Measurements from ENCODE around the gene ZC3H12C.

Gene ZC3H12C

DNA sequence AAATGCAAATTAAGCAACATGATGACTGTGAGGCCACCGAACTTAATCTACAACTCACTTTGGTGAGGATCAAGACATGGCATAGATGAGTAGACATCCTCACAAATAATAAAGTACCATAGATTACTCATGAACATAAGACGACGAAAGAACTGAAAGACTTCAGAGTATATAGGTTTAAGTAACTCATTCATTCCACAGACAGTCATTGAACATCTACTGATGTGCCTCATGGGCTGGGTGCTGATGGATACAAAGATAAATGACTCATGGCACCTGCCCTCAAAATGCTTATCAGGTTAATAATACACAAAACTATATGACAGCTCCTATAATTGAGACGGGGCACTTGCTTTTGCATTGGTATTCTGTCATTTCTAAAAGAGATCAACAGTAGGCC is 63.3 kb downstream of the ZC3H12C start:
- no peak for DNase-seq

DNA sequence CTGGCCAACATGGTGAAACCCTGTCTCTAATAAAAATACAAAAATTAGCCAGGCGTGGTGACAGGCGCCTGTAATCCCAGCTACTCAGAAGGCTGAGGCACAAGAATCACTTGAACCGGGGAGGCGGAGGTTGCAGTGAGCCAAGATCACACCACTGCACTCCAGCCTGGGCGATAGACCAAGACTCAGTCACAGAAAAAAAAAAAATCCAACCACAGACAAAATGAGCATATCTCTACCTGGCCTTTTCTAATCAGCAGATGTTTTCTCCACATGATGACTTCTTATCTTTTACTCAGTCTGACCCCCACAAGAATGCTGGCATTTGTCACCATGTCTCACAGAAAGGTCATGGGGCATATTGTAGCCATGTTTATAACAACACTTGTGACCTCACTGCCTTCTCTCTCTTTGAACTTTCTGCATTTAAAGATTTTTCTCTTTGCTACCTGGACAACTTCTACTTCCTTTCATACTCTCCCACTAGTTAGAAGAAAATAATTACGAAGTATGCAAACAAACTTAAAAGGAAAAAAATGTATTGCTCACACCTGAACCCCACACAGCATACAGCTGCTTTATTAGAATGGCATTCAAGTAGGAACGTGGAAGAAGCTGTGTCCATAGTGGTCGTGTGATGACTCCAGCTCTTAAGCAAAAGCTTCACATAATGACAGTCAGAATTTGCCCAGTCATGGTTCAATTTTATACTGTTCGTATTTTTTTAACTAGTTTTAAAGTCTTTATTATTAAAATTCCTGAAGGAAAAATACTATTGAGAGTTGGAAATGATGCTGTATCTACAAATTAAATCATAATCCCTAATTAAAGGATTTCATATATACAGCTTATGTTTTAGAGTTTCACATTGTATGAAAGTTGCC is 65.4 kb downstream of the ZC3H12C start:
- DNase-seq = no peak

DNA sequence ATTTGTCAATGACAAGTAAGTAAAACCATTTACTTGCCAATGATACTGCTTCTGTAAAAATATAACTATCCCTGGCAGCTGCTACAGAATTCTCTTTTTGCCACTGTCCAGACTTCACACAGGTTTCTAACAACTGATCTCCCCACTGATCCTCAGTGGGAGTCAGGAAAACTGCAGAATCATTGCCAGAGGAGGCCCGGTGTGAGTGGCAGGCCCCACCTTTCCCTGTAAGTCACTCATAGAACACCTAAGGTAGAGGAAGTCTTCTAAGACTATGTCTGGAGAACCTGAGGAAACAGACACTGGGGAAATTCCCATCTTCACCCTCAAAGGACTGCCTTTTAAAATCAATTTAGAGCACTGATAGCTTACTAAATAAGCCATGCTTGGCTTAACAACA is 66.3 kb downstream of the ZC3H12C start:
- DNase-seq = no peak

DNA sequence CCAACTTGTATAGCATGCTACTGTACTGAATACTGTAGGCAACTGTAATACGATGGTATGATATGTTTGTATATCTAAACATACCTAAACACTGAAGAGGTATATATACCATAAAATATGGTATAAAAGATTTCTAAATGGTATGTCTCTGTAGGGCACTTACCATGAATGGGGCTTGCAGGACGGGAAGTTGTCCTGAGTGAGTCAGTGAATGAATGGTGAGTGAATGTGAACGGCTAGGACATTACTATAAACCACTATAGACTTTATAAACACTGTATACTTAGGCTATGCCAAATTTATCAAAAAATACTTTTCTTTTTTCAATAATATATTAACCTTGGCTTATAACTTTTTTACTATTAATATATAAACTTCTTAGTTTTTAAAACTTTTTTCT is 66.8 kb downstream of the ZC3H12C start:
- DNase-seq = no peak

DNA sequence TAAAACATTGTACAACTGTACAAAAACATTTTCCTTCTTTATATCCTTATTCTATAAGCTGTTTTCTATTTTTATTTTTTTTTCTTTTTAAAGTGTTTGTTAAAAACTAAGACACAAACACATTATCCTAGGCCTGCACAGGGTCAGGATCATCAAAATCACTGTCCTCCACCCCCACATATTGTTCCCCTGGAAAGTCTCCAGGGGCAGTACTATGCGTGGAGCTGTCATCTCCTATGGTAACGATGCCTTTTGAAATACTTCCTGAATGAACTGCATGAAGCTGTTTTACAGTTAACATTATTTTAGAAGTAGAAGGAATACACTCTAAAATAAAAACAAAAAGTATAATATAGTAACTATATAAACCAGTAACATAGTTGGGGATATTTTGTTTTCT is 67.2 kb downstream of the ZC3H12C start:
- DNase-seq = no peak

DNA sequence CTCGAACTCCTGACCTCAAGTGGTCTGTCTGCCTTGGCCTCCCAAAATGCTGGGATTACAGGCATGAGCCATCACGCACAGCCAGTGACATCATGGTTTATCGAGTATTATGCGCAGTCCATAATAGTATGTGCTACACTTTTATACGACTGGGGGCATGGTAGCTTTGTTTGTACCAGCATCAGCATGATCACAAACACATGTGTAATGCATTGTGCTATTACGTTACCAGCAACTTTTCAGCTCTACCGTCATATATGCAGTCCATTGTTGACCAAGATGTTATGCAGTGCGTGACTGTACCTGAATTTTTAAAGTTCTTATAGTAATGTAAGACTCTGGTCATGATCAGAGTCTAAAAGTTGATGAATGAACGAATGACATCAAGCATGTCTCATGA is 67.9 kb downstream of the ZC3H12C start:
- DNase-seq = no peak

DNA sequence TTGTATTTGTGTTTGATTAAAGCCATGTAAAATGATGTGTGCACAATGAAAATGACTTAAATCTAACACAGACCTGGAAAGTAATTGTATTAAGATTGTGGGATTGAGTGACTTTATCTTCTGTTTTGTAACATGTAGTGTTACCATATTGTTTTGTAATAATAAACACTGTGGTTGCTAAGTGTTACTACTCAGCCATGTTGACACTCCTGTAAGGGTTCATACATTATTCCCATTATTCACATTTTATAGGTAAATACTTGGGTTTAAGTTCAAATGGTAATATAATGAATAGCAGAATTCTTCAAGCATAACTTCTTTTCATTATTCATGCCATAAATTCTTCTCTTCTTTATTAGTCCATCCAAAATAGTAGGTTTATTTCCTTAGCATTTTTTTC is 69.0 kb downstream of the ZC3H12C start:
- DNase-seq = no peak

DNA sequence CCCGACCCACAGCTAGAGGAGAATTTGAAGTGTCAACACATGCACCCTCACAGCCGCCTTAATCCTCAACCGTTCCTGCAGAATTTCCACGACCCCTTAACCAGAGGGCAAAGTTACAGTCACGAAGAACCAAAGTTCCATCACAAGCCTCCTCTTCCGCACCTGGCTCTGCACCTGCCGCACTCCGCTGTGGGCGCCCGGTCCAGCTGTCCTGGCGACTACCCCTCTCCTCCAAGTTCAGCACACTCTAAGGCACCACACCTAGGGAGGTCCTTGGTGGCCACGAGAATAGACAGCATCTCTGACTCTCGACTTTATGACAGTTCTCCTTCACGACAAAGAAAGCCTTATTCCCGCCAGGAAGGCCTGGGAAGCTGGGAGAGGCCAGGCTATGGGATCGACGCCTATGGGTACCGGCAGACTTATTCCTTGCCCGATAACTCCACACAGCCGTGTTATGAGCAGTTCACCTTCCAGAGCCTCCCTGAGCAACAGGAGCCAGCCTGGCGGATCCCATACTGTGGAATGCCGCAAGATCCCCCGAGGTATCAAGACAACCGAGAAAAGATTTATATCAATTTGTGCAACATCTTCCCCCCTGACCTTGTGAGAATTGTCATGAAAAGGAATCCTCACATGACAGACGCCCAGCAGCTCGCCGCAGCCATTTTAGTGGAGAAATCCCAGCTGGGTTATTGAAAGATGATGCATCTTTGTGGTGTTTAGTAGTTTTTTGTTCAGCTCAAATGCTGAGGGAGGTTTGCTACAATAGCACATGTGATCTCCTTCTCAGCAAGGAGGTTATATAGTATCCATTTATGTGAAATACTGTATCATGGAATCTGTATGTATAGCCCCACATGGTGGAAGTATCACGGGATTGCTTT is 72.1 kb downstream of the ZC3H12C start:
- no peak for DNase-seq

DNA sequence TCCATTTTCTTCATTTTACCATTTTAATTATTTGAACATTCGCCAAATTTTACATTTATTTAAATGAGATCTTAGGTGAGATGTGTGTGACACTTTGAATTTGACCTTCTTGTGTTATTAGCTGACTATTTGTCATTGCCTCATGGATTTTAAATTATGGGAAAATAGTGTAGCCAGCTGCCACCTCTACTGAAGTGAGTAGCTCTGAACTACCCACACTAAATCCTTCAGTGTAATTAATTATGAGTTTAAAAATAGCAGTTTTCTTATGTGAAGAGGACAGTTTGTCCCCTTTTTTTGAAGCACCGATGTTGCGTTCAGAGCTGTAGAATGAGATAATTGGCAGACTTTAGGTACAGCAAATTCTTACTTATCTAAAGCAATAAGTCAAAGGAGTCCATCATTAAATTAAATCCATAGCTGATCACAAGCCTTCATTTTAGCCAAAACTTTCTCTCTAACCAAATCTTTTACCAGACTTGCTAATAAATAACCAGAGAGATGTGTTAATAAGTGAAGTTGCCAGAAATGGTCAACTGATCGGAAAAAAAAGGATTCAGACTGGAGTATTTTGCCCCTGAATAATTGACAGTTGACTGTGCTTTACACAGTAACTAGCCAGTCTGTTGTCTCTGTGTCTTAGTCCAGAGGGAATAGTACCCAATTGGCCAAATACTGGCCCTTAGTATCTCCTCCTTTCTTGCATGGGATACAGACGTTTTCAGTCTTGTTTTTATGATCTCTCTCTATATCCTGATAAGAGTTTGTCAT is 75.0 kb downstream of the ZC3H12C start:
- DNase-seq = no peak

DNA sequence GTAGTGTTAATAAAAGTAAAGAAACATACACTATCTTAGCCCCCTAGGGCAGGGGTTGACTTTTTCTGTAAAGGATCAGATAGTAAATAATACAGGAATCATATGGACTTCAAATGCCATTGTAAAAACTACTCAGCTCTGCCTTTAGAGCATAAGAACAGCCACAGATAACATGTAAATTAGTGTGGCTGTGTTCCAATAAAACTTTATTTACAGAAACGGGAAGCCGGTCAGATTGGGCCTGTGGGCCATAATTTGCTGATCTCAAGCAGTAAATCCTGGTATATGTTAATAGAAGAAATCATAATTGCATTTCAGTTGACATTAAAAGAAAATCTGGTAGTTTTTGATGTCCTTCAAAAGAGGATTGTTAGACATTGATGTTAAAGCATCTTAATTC is 76.5 kb downstream of the ZC3H12C start:
- no peak for DNase-seq

DNA sequence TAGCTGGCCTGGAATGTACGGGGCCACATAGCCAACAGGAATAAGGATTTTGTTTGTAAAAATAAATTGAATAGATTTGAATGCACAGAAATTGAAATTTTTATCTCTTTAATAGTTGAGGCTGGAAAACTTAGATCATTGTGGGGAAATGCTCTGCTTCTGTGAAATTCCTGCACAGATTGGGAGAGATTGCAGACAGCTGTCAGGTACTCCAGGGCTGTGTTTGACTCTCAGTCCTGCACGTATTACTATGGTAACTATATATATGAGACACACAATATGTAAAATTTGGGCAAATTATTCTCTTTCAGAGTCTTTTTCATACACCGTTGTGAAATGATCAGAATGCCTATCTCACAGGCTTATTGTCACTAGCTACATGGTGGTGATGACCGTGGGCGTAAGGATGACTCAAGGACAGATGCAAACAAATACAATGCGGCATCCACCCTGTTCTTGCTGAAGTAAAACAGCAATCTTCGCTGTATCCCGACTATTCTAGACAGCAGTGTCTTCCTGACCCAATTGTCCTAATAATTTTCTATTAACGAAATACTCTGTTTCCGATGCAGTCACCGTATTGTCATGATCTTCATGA is 79.4 kb downstream of the ZC3H12C start:
- no peak for DNase-seq

DNA sequence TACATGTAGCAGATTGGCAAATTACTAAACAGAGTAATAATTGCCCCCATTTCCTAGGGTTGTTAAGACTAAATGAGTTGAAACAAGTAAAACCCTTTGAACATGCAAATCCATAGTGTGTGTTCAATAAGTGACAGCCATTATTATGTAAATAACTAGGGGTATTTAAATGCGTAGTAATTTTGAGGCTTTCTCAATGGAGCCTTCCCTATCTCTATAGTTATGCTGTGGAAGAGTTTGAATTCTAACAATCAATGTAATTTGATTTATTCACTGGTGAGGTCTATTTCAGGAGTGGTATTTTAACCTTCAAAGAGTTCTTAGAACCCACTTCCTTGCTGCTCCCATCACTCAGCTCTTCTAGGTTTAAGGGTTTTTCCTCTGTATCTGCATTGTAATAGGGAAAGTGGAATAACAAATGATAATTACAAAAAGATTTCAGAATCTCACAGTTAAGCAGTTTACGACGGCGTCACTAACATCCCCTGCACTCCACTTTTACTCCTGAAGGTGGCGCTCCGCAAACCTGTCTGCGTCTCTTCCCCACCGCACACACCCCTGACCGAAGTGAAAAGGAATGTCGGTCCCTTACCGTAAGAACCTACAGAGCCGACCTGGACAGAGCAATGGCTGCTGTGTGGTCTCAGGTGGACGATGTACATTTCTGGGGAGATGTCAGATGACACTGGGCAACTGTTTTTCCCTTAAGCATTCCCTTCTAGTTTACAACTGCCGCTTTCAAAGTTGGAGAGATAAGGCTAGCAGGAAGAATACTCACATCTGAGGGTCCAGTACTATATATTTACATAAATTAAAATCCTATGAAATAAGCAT is 80.8 kb downstream of the ZC3H12C start:
- DNase-seq = no peak

DNA sequence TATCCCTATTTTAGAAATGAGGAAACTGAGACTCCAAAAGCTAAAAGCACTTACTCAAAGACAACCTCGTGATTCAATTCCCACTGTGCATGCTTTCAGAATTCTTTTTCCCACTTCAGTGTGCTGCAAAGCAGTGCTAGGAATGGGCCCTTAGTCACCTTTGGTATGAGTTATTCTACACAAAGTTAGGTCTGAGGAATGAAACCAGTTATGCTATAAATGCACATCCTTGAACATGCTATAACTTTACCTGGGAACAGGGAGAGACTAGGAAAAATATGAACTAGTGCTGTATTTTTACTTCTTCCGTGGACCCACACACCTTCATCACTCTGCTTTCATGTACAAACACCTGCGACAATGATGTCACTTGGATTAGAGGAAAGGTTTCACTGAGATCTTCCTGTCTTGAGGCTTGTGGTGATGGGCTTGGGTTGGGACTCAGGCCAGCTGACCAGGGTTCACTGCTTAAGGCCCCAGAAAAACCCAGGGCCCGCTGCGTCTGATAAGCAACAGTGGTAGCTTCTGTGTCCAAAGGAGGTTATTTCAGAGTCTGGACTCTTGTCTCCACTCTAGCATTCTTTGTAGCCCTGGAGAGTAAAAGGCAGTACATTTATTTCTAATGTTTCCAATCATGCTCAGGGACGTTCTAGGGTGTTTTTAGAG is 81.6 kb downstream of the ZC3H12C start:
- no peak for DNase-seq

DNA sequence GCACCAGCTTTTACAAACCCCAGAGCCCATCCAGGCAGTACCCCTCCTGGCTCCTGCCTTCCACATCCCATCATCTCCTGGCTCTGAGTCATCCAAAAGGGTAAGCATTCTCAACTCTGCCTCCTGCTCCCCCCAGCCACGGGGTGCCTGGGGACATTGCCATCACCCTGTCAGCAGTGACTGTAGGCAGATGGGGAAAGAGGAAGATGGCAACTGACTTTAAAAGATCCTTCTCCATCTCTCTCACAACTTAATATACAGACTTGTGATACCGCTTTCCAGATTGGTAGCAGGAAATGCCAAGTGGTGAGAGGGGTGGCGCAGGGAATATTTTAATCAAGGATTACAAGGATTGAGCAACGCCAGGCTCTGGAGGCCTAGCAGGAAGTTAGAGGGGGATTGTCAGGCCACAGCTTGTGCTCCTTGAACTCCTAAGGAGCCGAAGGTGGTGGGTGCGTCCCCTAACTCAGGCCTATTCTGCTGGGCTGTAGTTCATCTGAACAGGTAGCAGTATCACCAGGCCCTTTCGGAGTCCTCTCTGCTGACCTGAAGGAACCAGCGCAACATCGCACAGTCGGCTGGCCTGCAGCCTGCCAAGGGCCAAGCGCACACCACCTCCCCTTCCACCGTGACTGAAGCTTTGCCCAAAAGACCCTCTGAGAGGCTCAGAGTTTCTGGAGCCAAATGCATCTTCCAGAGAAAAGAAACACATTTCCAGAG is 83.3 kb downstream of the ZC3H12C start:
- no peak for DNase-seq

DNA sequence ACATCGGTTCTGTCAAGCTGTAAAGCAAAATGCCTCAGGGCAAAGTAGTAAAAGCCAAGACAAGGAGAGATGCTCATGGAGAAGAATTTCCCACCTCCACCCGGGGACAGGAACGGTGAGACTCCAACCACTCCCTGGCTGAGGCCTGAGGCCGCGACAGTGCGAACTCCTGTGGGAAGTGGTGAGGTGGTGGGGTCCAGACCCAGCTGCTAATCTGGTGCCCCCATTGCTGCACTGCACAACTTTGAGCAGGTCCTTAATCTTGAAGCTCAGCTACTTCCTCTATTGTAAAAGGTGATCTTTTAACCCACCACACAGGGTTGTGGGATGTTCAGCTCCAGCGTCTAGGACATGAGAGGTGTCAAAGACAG is 83.9 kb downstream of the ZC3H12C start:
- DNase-seq = no peak

DNA sequence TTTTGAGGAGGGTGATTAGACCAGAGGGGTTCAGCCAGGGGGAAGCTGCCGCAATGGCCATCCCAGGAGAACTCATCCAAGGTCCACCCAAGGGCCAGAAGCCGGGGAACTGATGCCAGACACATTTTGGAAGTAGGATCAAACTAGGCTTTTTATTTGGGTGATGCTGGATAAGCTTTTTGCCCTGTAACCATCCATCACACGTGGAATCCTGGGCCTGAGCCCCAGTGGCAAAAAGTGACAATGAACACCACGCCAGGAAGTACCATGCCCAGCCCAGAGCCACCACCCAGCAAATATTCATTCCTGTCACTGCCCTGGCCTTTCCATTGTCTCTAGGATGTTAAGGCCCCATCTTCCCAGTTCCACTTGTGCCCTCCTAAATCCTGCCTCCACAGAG is 85.9 kb downstream of the ZC3H12C start:
- no peak for DNase-seq

DNA sequence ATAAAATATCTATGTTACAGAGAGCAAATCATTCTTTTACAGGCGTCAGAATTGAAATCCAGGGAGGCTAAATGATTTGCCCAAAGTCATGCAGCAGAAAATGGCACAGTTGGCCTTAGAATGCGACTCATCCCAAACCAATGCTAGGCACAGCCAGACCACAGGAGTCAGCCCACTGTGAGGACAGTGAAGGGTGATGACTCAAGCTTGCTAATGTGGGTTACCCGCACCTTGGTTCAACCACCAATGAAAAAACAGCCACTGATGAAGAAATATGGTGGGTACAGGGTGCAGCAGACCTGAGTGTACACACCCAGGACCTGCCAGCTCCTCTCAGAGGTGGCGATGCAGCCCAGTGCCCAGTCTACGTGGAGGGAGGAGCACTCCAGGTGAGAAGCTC is 89.7 kb downstream of the ZC3H12C start:
- DNase-seq = no peak

DNA sequence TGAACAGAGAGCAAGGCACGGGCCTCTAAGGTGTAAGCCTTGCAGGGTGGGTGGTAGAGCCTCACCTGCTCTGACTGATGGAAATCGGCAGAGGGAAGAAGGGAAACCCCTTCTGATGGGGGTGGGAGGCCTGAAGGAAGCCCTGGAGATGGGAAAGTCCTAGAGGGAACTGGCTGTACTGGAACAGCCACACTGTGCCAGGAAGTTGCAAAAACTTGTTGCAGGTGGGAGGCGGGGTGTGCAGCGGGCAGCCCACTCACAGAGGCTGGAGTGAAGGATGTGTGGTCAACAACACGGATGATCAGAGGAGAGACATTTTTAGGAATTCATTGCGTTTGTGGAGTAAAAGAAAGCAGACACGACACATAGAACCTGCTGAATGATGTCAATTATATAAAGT is 91.3 kb downstream of the ZC3H12C start:
- no peak for DNase-seq

DNA sequence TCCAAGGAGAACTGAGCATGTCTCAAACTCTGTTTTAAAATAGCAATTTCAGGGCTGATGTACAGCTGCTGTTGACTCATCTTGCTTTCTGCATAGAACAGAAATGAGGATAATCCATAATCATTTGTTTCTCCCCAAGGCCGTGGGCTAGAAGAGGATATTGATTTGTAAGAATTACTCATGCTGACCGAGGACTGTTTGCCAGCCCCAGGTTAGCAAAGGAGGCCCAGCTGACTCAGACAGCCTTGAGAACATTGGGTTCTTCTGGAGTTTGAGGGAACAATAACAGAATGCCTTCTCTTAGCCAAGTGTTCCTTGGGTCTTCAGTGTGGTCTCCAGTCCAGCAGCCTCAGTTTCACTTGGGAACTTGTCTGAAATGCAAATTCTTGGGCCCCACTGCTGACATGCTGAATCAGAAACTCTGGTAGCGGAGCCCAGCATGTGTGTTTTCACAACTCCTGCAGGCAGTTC is 92.0 kb downstream of the ZC3H12C start:
- DNase-seq = no peak

DNA sequence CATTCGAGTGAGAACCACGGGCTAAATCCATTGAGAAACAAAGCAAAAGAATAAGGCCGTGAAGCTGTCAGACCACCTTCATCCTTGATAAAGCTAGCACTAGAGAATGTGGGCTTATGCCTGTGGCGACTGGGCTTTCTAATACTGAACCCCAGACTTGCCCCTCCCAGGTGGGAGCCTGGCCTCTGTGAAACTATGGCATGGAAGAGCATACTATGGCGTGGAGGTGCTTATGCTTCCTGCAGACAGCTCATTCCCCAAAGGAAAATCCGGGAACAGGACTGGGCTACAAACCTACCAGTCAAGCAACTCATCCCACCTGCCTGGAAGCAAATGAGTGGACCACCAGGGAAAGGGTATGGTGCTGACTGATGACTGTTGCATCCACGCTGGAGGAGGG is 92.4 kb downstream of the ZC3H12C start:
- DNase-seq = no peak

DNA sequence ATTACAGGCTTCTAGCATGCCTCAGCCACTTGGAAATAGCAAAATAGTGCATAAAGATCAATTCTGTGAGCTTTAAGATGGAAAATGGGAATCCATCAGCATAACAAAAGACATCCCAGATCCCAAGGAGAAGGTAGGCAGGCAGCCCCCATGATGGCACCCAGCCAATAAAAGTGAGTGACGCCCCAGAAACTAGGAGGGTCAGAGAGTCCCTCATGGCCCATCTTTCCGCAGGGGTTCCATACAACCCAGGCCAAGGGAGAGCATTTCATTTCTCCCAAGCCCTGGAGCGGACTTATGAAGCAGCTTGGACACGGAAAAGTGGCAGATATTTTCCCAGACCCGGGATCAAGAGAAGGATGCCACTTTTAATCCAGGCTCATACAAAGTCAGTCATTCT is 93.3 kb downstream of the ZC3H12C start:
- DNase-seq = no peak
